Activated CD4-positive, alpha-beta T cell treated with anti-CD3 and anti-CD28 coated beads, Interleukin-2, amount 50 U/mL, for 16 hours (primary cell): ENCODE results near the gene SH3RF3.

Experiments
- DNase-seq: peaks from one replicate; pipeline ENCODE4 v3.0.0-alpha.2; 2020

Gene SH3RF3

DNA sequence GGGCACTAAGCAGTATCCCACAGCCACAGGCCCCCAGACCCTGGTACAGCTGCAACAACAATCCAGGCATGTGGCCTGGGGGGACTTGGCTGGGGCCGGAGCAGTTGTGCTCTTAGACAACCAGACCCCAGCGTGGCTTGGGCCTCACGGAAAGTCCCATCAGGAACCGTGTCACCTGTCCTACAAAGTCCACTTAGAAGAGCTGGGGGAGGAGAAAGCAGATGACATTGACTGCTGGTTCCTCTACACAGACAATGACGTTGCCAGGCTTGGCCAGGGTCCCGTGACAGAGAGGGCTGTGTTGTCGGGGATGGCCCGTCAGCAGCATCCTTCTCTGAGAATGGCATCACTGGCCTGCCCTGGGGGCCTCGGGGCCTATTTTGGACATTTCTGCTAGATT, 360.3 kb downstream of the SH3RF3 start:
- no peak for DNase-seq

DNA sequence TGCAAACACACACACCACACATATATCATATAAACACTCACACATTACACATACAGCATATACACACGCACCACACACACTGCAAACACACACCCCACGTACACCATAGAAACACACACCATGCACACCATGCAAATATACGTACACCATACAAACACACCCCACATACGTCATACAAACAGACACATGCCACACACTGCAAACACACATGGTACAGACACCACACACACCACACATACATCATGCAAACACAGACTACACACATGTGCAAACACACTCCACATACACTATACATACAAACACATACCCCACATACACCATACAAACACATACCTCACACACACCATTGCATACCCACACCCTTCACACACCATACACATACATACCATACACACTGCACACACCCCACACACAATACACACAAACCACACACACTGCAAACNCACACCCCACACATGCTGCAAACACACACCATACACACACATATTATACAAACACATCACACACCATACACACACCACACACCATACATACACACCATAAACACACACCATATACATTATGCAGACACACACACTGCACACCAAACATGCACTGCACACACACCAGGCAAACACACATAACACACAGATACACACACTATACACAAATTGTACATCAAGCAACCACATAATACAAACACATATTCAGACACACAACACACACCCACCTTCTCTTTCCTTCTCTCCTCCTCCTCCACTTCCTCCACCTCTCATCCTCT, 364.4 kb downstream of the SH3RF3 start:
- DNase-seq = no peak

DNA sequence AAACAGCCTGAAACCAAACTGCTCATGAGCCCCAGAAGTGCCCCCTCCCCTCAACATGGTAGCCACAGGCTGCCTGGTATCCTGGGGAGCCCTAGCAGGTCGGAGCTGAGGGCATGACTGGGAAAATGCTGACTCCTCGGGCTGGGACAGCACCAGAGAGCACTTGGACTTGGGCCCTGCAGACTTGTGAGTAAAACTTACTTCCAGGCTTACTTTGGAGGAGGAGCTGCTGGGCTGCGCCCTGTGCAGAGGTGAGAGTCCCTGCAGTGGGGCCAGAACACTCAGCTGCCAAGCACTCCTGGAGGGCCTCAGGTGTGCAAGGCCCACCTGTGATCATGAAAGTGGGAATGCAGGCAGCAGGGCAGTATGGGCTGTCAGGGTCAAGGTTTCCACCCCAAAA, 365.3 kb downstream of the SH3RF3 start:
- no peak for DNase-seq

DNA sequence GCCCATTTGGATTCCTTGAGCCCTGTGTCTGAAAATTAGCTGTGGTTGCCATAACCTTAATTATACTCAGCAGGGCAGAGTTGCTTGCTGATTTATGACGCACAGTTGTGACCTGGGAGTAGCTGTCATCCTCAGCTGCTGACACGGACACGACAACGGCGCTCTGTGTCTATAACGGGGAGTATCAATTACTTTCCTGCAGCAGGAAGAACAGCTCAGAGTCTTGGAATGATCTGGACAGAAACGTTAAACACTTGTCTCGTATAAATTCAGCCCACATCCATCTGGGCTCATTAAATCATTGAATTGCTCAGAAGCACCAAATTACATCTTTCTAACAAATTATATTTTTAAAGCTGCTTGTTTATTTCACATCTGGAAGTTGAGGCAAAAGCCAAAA, 368.5 kb downstream of the SH3RF3 start:
- DNase-seq = no peak

DNA sequence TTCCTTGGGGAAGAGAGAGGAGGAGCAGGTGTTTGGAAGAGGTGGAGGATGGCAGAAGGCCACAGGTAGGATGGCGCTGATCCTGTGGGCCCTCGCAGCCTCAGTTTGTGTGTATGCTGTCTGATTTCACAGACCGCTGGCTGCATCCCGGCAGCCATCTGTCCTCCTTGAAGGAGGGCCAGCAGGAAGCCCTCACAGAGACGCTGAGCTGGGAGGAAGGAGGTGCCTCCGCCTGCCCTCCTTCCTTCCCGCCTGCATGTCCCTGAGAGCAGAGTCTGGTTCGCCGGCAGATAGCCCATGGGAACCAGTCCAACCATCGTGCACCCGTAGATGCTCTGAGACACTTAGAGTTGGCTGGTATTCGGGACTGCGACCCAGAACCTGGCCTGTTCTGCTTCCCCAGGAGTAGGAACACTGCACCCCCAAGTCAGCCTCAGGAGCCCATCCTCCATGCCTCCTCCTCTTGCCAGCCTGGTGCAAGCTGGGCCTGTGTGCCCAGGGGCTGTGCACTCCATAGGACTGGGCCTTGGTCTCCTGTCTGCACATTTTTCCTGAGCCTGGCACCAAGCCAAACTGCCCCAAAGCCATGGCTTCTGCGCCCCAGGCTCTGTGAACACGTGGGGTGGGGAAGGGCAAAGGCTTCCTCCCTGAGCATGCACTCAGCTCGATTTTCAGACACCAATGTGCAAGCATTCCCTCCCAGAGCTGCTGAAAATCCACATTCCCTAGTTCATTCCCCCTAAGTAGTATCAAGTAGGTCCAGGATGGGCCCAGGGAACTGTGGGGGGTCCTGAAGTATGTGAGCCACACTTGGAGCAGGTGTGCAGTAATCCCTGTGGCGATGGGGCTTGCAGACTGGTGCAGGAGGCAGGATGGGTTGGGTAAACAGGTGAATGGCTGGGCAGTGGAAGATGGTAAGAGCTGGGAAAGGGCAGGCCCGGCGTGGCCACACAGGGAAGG, 369.2 kb downstream of the SH3RF3 start:
- DNase-seq = no peak

DNA sequence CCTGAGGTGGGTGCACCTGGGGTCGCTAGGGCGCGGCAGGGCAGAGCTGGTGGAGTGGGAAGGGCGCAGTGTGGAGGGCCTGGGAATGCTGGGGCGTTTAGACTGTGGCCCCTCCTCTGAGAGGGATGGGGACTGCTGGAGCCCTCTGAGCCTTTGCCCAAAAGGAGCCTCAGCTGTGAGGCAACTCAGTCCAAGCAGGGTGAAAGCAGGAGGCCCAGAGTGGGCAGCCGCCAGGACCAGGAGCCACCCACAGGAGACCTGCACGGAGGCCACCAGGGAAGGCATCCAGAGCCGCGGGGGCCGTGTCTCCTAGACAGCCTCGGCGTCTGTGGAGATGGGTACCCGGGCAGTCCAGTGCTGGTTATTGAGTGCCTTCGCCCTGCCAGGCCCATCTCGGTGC, 369.9 kb downstream of the SH3RF3 start:
- DNase-seq = no peak

DNA sequence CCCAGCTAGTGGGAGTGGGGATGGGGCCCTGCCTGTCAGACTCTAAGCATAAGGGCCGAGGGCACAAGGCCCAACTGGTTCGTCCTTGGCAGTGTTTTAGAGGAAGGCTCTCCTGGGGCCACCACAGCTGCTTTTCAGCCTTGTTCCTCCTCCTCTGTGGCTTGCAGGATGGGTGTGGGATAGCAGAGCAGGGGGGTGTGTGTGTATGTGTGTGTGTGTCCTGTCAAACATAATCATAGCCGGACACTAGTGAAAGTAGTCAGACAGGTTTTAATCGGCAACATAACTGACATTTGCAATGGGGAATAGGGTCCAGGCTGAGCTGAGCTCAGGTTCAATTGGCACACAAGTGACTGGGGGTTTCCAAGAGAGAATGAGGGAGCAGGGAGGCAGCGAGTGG, 370.6 kb downstream of the SH3RF3 start:
- no peak for DNase-seq

DNA sequence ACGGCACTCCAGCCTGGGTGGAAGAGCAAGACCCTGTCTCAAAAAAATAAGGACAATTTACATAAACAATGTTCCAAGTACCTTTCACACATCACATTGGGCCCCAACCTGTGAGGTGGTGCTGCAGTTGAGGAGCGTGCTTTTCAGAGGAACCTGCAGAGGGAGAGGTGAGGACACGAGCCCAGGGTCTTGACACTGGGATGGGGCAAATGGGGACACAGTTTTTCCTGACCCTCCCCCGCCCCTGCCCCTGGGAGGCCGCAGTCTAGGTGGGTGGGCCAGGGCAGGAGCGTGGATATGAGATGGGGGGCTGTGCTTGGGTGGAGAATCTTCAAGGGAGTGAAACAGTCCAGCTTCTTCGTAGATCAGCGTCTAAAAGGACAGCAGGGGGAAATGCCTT, 371.9 kb downstream of the SH3RF3 start:
- DNase-seq = no peak

DNA sequence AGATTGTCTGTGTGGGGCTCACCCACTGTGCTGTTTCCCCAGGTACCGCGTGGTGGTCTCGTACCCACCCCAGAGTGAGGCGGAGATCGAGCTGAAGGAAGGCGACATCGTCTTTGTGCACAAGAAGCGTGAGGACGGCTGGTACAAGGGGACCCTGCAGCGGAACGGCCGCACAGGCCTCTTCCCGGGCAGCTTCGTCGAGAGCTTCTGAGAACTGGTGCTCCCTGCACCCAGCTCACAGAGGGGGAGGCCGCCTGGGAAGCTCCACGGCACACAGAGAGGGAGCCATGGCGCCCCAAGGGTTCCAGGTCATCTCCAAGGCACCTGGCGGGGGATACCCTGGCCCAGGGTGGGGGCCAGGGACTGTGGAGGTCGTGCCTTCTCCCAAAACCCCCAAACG, 372.5 kb downstream of the SH3RF3 start:
- no peak for DNase-seq

DNA sequence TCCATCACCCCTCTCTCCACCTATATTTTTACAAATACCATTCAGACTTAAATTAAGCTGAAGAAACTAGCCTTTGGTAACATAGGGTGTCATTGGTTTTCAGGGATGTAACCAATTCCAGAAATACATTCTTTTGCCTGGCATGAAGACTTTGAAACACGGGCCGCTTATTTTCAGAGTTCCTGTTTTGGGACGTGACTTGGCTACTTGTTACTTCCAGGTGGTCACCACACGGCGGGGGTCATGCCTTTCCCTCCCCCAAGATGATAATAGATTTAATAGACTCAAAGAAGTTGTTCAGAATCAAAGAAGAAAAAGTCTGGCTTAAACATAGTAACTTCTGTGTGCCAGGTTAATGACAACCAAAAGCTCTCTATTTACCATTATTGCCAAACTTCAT, 374.2 kb downstream of the SH3RF3 start:
- no peak for DNase-seq

DNA sequence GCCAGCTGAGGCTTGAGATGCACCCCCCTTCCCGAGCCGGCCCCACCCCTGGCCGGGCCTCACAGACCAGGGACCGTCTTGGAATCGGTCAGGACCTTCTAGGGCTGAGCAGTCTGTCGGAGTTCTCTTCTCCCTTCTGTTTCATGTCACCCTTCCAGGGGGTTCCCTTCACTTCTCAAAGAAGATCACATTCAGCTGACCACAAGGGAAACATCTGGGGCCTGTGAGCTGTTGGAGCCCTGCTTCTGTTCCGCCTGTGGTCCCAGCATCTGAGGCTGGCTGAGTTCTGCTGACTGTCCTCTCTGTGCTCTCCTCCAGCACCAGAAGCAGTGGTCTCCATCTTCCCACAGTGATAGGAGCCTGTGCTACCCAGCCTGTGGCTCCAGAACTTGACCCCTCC, 378.2 kb downstream of the SH3RF3 start:
- no peak for DNase-seq

DNA sequence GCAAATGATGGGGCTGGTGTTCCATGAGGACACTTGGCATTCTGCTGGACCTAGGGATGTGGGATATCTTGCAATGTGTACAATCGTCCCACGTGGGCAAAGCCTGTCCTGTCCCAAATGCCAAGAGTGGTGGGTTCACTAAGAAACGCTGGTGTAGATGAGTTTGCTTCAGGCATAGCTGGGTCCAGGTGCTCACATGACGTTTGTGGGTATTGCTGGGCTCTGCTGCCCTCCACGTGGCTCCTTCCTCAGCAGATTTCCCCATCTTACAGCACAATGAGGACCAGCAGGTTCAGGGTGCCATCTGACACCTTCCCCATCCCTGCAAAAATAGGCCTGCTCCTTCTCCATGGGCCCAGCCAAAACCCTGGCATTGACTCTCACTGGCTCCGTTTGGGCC, 378.8 kb downstream of the SH3RF3 start:
- DNase-seq = no peak

DNA sequence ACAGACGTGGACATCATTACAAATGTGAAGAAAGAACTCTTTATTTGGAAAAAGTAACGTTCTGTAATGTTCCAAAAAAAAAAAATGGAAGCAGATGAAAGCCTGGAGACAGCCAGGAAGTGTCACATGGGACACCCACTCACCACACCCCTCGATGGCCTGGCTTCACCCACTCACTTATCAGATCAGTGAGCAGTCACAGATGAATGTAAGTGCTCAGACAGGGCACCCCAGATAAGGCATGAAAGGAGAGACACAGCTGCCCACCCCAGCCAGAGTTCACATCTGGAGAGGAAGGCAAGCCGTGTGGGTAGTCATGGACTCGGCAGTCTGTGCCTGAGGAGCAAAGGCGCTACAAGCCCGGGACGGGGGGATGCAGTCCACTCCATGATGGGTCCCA, 379.6 kb downstream of the SH3RF3 start:
- no peak for DNase-seq

DNA sequence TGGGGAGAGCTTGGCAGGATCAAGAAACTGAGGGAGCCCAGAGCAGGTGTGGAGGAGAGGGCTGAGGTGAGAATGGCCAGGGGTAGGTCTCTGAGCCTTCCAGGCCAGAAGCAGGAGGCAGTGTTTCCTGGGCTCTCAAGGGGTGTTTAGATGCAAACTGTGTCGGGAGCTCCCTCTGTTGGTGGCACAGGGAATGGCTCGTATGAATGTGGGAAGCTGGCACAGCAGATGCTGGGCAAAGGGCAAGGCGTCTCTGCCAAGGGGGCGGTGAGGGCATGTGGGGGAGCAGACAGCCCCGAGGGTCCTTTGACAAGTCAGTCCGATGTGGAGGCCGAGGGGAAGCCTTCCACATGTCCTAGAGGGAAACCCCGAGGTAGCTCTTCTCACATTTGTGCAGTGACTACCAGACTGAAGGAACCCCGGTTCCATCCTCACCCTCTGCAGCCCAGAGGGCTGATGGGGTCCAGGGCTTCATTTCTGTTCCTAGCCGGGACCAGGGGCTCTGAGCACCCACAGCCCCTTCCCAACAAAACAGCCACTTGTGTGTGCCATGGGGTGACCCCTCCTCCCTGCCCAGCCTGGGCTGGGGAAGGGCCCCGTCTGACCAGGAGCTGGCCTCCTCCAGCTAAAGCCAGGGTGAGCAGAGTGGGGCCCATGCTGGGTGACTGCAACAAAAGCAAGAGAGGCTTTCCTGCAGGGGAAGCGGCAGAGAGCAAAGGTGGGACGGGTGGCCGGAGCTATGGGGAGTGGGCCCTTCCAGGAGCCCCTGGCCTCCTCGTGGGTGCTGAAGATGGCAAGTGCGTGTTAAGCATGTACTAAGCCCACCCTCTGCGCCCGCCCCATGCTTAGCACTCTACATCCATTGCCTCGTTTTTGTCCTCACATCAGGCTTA, 381.4 kb downstream of the SH3RF3 start:
- DNase-seq = peak; percentile 76

DNA sequence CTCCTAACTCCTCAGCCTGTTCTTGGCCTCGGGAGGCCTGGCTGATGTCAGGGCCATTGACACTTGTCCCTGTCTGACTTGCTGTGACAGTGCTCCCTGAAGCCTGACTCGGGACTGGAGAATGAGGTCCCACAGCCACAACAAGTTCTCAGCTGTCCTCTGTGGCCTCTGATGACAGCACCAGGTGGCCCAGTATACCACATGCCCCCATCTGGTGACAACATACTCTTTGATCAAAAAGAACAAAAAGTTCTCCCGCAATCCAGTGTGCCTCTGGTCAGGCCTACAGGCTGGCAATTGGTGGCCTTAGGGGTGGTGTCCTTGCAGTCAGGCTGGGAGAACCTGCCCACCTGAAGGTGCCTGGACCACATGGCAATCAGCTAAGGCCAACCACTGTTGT, 382.2 kb downstream of the SH3RF3 start:
- DNase-seq = no peak

DNA sequence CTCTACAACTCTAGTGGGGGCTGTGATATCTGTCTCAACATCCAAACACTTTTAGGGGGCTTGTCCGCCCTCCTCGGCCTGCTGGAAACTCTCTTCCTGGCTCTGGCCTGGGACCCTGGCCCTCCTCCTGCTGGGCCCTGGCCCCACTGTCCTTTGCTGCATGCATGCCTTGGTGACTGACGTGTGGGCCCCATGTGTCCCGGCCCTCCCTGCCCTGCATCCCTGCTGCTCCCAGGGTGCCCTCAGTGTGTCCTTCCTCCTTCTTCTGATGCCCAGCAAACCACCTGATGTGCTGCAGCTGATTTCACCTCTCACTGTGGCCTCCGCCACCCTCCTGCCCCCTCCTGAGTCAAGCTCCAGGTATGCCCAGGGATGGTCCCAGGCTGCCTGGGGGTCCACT, 383.1 kb downstream of the SH3RF3 start:
- no peak for DNase-seq

DNA sequence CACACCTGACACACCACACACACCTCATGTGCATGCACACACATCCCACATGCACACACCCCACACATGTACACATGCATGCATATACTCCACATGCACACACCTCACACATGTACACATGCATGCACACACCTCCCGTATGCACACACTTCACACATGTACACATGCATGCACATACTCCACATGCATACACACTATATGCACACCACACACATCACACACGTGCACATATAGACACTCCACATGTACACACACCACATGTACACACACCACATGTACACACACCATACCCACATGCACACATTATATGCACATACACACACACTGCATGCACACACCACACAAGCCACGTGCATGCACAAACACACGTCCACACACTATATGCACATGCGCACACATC, 384.2 kb downstream of the SH3RF3 start:
- DNase-seq = no peak

DNA sequence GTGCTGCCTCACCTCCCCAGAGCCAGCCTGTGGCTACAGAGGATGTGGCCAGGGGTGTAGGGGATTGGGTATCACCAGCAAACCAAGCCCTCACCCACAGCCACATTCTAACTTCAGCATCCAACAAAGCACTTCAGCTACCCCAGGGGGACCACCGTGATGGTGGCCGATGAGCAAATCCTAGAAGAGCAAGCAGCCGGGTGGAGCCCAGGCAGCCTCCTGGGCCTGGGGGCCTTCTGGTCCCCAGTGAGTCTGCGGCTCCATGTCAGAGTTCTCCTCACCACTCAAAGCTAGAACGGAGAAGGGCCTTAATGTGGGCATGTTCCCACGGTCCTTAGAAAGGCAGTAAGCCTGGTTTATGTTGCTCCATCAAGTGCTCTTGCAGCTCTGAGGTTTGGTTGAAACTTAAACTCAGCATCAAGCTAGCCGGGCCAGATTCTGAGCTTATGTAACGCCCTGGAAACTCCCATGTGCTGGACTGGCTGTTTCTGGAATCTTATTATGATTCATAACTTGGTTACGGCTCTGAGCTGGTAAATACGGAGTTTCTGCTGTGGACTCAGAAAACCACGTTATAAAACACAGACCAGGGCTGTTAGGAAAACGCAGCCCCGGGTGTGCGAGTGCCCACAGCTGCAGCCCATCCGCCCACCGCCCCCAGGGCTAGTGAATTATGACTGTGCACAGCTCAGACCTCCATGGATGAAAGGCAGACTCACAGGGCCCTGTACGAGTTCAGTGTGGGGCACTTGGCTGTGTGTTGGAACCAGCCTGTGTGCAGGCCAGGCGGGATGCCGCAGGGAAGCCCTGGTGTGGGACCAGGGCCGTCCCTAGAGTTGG, 385.0 kb downstream of the SH3RF3 start:
- peak; percentile 80 for DNase-seq

DNA sequence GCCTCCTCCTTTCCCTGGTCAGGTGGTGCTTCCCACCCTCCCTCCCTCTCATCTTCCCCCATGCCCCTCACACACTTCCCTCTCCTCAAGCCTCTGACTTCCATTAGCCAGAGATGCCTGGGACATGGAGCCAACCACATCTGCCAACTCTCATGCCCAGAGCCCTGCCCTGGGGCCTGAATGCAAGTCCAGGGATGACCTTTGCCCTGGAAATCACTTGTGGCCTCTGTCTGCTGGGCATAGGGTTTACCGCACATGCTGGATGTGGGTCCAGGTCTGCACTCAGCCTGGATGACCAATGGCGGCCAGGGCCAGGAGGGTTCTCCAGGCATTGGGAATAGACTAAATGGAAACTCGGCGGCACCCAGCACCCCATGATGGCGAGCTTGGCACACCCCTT, 385.9 kb downstream of the SH3RF3 start:
- no peak for DNase-seq

DNA sequence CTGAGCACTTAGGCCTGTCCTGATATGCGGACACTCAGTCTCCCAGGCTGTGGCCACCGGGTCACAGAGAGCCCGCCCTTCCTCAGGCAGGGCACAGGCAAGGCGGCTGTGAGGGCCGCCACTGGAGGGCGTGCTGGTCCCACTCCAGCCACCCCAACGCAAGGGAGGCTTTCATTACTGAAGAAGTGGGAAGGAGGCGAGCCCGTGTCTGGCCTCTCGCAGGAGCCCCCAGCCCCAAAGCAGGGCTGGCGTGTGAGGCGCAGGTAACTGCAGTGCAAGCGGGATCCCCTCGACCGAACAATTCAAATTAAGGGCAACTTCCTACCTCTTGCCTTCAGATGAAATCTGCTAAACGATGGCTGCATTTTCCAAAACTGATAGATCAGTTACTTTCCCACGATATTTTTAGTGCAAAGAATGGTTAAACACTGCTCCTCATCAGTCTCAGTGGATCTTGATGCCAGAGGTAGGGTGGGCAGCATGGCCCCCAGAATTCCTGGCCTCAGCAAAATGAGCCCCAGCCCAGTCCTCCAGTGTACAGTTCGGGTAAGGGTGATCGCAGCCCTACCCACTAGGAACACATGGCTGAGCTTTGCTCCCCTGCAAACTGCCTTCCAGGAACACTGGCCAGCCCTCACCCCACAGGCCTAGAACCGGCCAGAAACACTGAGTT, 387.6 kb downstream of the SH3RF3 start:
- peak; percentile 27 for DNase-seq

DNA sequence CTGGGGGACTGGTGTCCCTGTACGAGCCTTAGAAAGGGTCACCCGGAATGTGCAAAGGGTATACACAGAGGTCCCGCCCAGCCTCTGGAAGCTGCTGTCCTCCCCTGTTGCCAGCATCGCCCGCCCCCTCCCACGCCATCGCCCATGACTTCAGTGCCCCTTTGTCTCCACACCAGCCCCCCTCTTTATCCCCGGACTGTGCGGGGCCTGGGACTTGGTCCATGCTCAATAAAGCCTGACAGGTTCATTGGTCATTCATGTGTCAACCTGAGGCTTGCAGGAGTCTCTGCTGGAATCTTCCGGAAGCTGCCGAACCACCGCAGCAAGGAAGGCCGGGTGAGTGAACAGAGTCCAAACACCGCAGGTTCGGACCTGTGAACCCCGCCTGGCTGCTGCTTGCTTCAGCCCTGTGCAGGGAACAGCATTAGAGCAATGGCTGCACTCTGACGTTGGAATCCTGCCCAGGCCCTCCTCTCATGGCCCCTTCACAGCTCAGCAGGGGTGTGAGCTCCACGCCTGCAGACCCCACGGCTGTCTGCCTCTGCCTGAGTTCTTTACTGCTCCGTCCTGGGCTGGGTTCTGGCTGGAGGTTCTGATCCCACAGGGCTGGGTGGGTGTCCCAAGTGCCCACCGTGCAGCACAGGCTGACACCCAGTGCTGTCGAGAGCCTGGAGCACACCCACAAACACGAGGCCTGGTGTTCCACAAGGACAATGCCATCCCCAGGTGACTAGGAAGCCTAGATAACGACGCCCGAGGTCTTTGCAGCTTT, 388.3 kb downstream of the SH3RF3 start:
- no peak for DNase-seq
